PC-9 (cell line): ENCODE measurements around the gene CMTM3. TPM values are rescaled to one million over a fixed set of nuclear protein-coding genes. Genes with fewer than 3 reads are reported as not detected.

Experiments used
- BruUV-seq: library from RNA; stranded (reverse); fragments of 400-500 nt; replicated peaks from 2 replicates; lab custom pipeline; 2021; lab: Mats Ljungman, UMichigan
- CTCF ChIA-PET: fragments of 300-600 bp; sonication (Branson Sonifier 250); formaldehyde crosslinking; loops from one replicate; lab custom pipeline; 2022; ENCODE audit warnings: antibody characterized with exemption; lab: Charles Lee
- POLR2A ChIA-PET: fragments of 300-600 bp; sonication (Branson Sonifier 250); formaldehyde crosslinking; loops from one replicate; lab custom pipeline; 2022; ENCODE audit warnings: antibody characterized with exemption; ENCODE audit not compliant: unreplicated experiment; lab: Charles Lee
- DNase-seq, 2 experiments: peaks; one replicate each; pipeline versions ENCODE4 v3.0.0 to v3.0.0-alpha.2; 2015 to 2022; ENCODE audit warnings: mixed read lengths in 1 of 2
- H2AFZ ChIP-seq: fragments of 200-600 bp; sonication (generic); 2 replicates; pipeline ENCODE4 v1.8.1; 2017; ENCODE audit warnings: antibody characterized with exemption
- H3F3A ChIP-seq: fragments of 200-600 bp; sonication (generic); 2 replicates; pipeline ENCODE4 v1.8.1; 2017; ENCODE audit warnings: antibody characterized with exemption, mild to moderate bottlenecking, low read depth; ENCODE audit not compliant: insufficient read depth
- H3K27ac ChIP-seq: fragments of 200-600 bp; sonication (generic); 2 replicates; pipeline ENCODE4 v1.6.1; 2016; ENCODE audit warnings: mixed run types
- H3K27me3 ChIP-seq: fragments of 200-600 bp; sonication (generic); 2 replicates; pipeline ENCODE4 v1.6.1; 2016; ENCODE audit warnings: low read depth, mixed run types; ENCODE audit not compliant: insufficient read depth
- H3K36me3 ChIP-seq: fragments of 200-600 bp; sonication (generic); 2 replicates; pipeline ENCODE4 v1.6.1; 2016; ENCODE audit warnings: low read depth, mixed run types
- H3K4me1 ChIP-seq: fragments of 200-600 bp; sonication (generic); replicated peaks from 2 replicates; pipeline ENCODE4 v1.6.1; 2016; ENCODE audit warnings: mixed run types; ENCODE audit not compliant: insufficient read depth
- H3K4me2 ChIP-seq: fragments of 200-600 bp; sonication (generic); 2 replicates; pipeline ENCODE4 v1.6.1; 2017; ENCODE audit warnings: mixed run types
- H3K4me3 ChIP-seq: fragments of 200-600 bp; sonication (generic); 2 replicates; pipeline ENCODE4 v1.6.1; 2016; ENCODE audit warnings: mixed run types
- H3K79me2 ChIP-seq: fragments of 200-600 bp; sonication (generic); 2 replicates; pipeline ENCODE4 v1.6.1; 2017; ENCODE audit warnings: low read depth, mixed run types
- H3K9me2 ChIP-seq: fragments of 200-600 bp; sonication (generic); 2 replicates; pipeline ENCODE4 v1.8.1; 2017; ENCODE audit warnings: mild to moderate bottlenecking; ENCODE audit not compliant: insufficient read depth
- H3K9me3 ChIP-seq: fragments of 200-600 bp; sonication (generic); 2 replicates; pipeline ENCODE4 v1.8.1; 2016; ENCODE audit warnings: low read depth; ENCODE audit not compliant: insufficient read depth
- H4K20me1 ChIP-seq: fragments of 200-600 bp; sonication (generic); 2 replicates; pipeline ENCODE4 v1.8.1; 2017; ENCODE audit not compliant: insufficient read depth
- CTCF ChIP-seq: fragments of 200-600 bp; sonication (generic); conservative IDR thresholded peaks from 2 replicates; pipeline ENCODE4 v1.6.1; 2017; ENCODE audit warnings: mixed run types, antibody characterized with exemption, mild to moderate bottlenecking, moderate library complexity
- EZH2 ChIP-seq: fragments of 200-600 bp; sonication (generic); IDR thresholded peaks from 2 replicates; pipeline ENCODE4 v1.8.0; 2017; ENCODE audit warnings: antibody characterized with exemption, low read depth
- intact Hi-C: fragments of 100-400 bp; cut with micrococcal nuclease; formaldehyde crosslinking; loops from one replicate; pipeline ENCODE4 v1.10.0; 2022; ENCODE audit not compliant: unreplicated experiment
- total RNA-seq: library from RNA; stranded (reverse); gene quantifications from 2 replicates; pipeline ENCODE4 v1.2.3, GENCODE V29; 2021

CMTM3 gene
- total RNA-seq, 1 experiment from 2014 or later: 32.0 TPM

GRCh38 chr16:66616592-66616991, 12.1 kb downstream of the CMTM3 start:
- CTCF ChIA-PET: interaction anchor here (0.5 kb wide), 1 partner anchor 207 kb away, joined by 3 read pairs; no protein-coding TSS in a partner anchor
- TF ChIP-seq EZH2: no peak
- TF ChIP-seq CTCF: no peak

GRCh38 chr16:66617010-66617434, 12.5 kb downstream of the CMTM3 start:
- POLR2A ChIA-PET: interaction anchor here (0.7 kb wide), 1 partner anchor 46 kb away, joined by 5 read pairs; no protein-coding TSS in a partner anchor

More at GRCh38 chr16:66616592-66616991, 12.1 kb downstream of the CMTM3 start:
- no TSS peak for BruUV-seq
- H3K27me3 ChIP-seq: no peaks in the 10 kb centered on the region
- H3K27ac ChIP-seq: no peak overlapping the region
- no peak for DNase-seq
- POLR2A ChIA-PET: no interaction called here
- H3K36me3 ChIP-seq: 0 out of 2 replicates have a peak, but pooled peaks cover 8% of the 10 kb centered on the region
- H3K9me2 ChIP-seq: no peaks in the 10 kb centered on the region
- intact Hi-C loops: no loop called here
- H3F3A ChIP-seq: peaks cover 34% of the 10 kb centered on the region
- H3K79me2 ChIP-seq: no peaks in the 10 kb centered on the region
- no peak overlapping the region for H3K4me2 ChIP-seq
- H3K4me3 ChIP-seq: no peak overlapping the region
- no peaks in the 10 kb centered on the region for H4K20me1 ChIP-seq
- peaks cover 31% of the 10 kb centered on the region for H3K4me1 ChIP-seq
- no peaks in the 10 kb centered on the region for H3K9me3 ChIP-seq
- H2AFZ ChIP-seq: no peak overlapping the region

GRCh38 chr16:66617728-66618127, 13.2 kb downstream of the CMTM3 start:
- 0 out of 2 replicates have a peak, but pooled peaks cover 8% of the 10 kb centered on the region for H3K36me3 ChIP-seq
- no peak overlapping the region for H2AFZ ChIP-seq
- H3K79me2 ChIP-seq: no peaks in the 10 kb centered on the region
- no TSS peak for BruUV-seq
- H3K9me3 ChIP-seq: no peaks in the 10 kb centered on the region
- intact Hi-C loops: loop anchor here (1.0 kb wide), 1 partner anchor 22 kb away; no protein-coding TSS in a partner anchor
- H3K27ac ChIP-seq: peak overlapping the region; percentile 54; the same call in 1 of the 2 replicates
- H3K4me1 ChIP-seq: peaks cover 31% of the 10 kb centered on the region
- peak overlapping the region; percentile 10; the same call in 1 of the 2 replicates for H3K4me2 ChIP-seq
- CTCF ChIA-PET: interaction anchor here (0.9 to 2.3 kb wide), 4 partner anchors 9 to 211 kb away, joined by 4 to 15 read pairs (median 6); no protein-coding TSS in a partner anchor
- TF ChIP-seq EZH2 (no peak), CTCF (no peak)
- H3K4me3 ChIP-seq: no peak overlapping the region
- no peaks in the 10 kb centered on the region for H4K20me1 ChIP-seq
- POLR2A ChIA-PET: interaction anchor here (0.7 kb wide), 2 partner anchors 43 to 45 kb away, joined by 3 to 5 read pairs; no protein-coding TSS in a partner anchor
- peak in 1 of 2 experiments; percentile 35 for DNase-seq
- H3K9me2 ChIP-seq: no peaks in the 10 kb centered on the region
- H3K27me3 ChIP-seq: no peaks in the 10 kb centered on the region
- H3F3A ChIP-seq: peaks cover 34% of the 10 kb centered on the region

More at GRCh38 chr16:66617010-66617434, 12.5 kb downstream of the CMTM3 start:
- no peaks in the 10 kb centered on the region for H3K27me3 ChIP-seq
- H2AFZ ChIP-seq: no peak overlapping the region
- H3K79me2 ChIP-seq: no peaks in the 10 kb centered on the region
- H3K9me3 ChIP-seq: no peaks in the 10 kb centered on the region
- 0 out of 2 replicates have a peak, but pooled peaks cover 8% of the 10 kb centered on the region for H3K36me3 ChIP-seq
- CTCF ChIA-PET: interaction anchor here (0.5 to 2.3 kb wide), 3 partner anchors 9 to 207 kb away, joined by 3 to 15 read pairs (median 4); no protein-coding TSS in a partner anchor
- no peak overlapping the region for H3K4me3 ChIP-seq
- DNase-seq: no peak
- peaks cover 31% of the 10 kb centered on the region for H3K4me1 ChIP-seq
- H3K27ac ChIP-seq: no peak overlapping the region
- H3K4me2 ChIP-seq: no peak overlapping the region
- intact Hi-C loops: no loop called here
- TF ChIP-seq EZH2: no peak
- TF ChIP-seq CTCF: no peak
- no TSS peak for BruUV-seq
- H3F3A ChIP-seq: peaks cover 34% of the 10 kb centered on the region
- H3K9me2 ChIP-seq: no peaks in the 10 kb centered on the region
- H4K20me1 ChIP-seq: no peaks in the 10 kb centered on the region
